A673 (cell line): ENCODE data around the gene C1QTNF5. TPM values are rescaled to one million over a fixed set of nuclear protein-coding genes. Genes with fewer than 3 reads are reported as not detected.
A peak's percentile ranks its signal among the peaks of the same experiment; 100 is the strongest.

Source experiments
- BruUV-seq: library from RNA; stranded (reverse); fragments of 400-500 nt; replicated peaks from 2 replicates; lab custom pipeline; 2021; lab: Mats Ljungman, UMichigan
- CTCF ChIA-PET: fragments of 300-600 bp; sonication (Branson Sonifier 250); formaldehyde crosslinking; loops from one replicate; lab custom pipeline; 2022; ENCODE audit warnings: antibody characterized with exemption; lab: Charles Lee
- POLR2A ChIA-PET: fragments of 300-600 bp; sonication (Branson Sonifier 250); formaldehyde crosslinking; loops from one replicate; lab custom pipeline; 2022; ENCODE audit warnings: antibody characterized with exemption; ENCODE audit not compliant: low non-redundant PET; lab: Charles Lee
- DNase-seq: peaks from one replicate; pipeline ENCODE4 v3.0.0-alpha.2; 2015; ENCODE audit warnings: low spot score
- H3K27ac ChIP-seq: fragments of 200-600 bp; sonication (generic); 2 replicates; pipeline ENCODE4 v1.5.1; 2016; ENCODE audit warnings: mixed run types, low read depth, mild to moderate bottlenecking, mixed read lengths, antibody characterized with exemption, low read length; ENCODE audit not compliant: poor library complexity, severe bottlenecking
- H3K27me3 ChIP-seq: fragments of 200-600 bp; sonication (generic); replicated peaks from 2 replicates; pipeline ENCODE4 v1.6.1; 2017; ENCODE audit warnings: mixed run types, low read depth, mild to moderate bottlenecking, mixed read lengths, antibody characterized with exemption, low read length; ENCODE audit not compliant: insufficient read depth, poor library complexity
- H3K36me3 ChIP-seq: fragments of 200-600 bp; sonication (generic); 2 replicates; pipeline ENCODE4 v1.6.1; 2016; ENCODE audit warnings: mixed run types, mild to moderate bottlenecking, mixed read lengths, antibody characterized with exemption, low read length; ENCODE audit not compliant: insufficient read depth, poor library complexity, severe bottlenecking
- H3K4me1 ChIP-seq: fragments of 200-600 bp; sonication (generic); 2 replicates; pipeline ENCODE4 v1.6.1; 2017; ENCODE audit warnings: mixed run types, mild to moderate bottlenecking, mixed read lengths, antibody characterized with exemption, low read length; ENCODE audit not compliant: insufficient read depth, poor library complexity, severe bottlenecking
- H3K4me3 ChIP-seq: fragments of 200-600 bp; sonication (generic); 2 replicates; pipeline ENCODE4 v1.5.1; 2016; ENCODE audit warnings: low read depth, mixed run types, mild to moderate bottlenecking, mixed read lengths, low read length; ENCODE audit not compliant: poor library complexity, severe bottlenecking
- H3K9me3 ChIP-seq: fragments of 200-600 bp; sonication (generic); 2 replicates; pipeline ENCODE4 v1.6.1; 2016; ENCODE audit warnings: mixed run types, low read depth, mild to moderate bottlenecking, mixed read lengths, antibody characterized with exemption, low read length; ENCODE audit not compliant: poor library complexity, severe bottlenecking
- EZH2 ChIP-seq: fragments of 200-600 bp; sonication (generic); IDR thresholded peaks from 2 replicates; pipeline ENCODE4 v1.6.1; 2017; ENCODE audit warnings: borderline replicate concordance, low read depth, mild to moderate bottlenecking, mixed read lengths, antibody characterized with exemption, low read length; ENCODE audit not compliant: poor library complexity, severe bottlenecking
- intact Hi-C: fragments of 100-400 bp; cut with micrococcal nuclease; formaldehyde crosslinking; loops from one replicate; pipeline ENCODE4 v1.10.0; 2022; ENCODE audit not compliant: unreplicated experiment
- total RNA-seq: library from RNA; stranded (reverse); gene quantifications from 2 replicates; pipeline ENCODE4 v1.2.3, GENCODE V29; 2021
- TF ChIP-seq, protein P1 (sequence below): fragments of 300-800, 200-600 bp; sonication (generic); conservative IDR thresholded peaks from 2 replicates; pipeline ENCODE4 v1.5.1; 2017; ENCODE audit warnings: low read depth, mild to moderate bottlenecking, antibody characterized with exemption, low read length, moderate library complexity, mixed read lengths

Gene C1QTNF5
- total RNA-seq, 1 experiment from 2014 or later, result not detected

- peak; percentile 98 for DNase-seq
These were observed 40.7 kb upstream of the C1QTNF5 start, which contains the start of gene USP2 for GRCh38 chr11:119381181-119381988. TSS of gene USP2 (minus strand) at chr11:119381690. CDS start at chr11:119373480, 8,210 bp downstream.

DNA sequence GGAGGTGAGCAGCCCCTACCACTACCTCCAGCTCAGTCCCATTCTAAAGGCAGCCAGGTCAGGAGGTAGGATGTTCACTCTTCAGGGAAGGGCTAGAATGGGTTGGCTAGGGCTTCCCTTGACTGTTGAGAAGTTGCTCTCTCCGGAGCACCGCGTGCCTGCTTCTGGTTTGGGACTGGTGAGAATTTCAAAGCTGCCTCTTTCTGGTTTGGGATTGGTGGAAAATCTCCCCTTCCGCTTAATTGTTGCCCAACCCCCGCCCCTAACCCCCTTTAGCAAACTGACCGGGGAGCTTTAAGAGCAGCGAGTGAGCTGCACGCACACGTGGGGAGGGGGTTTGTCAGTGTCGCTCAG, 40.1 kb upstream of the C1QTNF5 start:
- DNase-seq, result peak; percentile 55
- Histone ChIP-seq H3K4me3 (peak overlapping the region; percentile 53), H3K9me3 (no peaks in the 10 kb centered on the region), H3K4me1 (peaks cover 6% of the 10 kb centered on the region), H3K27me3 (no peaks in the 10 kb centered on the region), H3K27ac (peak overlapping the region; percentile 44), H3K36me3 (no peaks in the 10 kb centered on the region)
- TF ChIP-seq EZH2, result no peak
- TF ChIP-seq, protein P1, sequence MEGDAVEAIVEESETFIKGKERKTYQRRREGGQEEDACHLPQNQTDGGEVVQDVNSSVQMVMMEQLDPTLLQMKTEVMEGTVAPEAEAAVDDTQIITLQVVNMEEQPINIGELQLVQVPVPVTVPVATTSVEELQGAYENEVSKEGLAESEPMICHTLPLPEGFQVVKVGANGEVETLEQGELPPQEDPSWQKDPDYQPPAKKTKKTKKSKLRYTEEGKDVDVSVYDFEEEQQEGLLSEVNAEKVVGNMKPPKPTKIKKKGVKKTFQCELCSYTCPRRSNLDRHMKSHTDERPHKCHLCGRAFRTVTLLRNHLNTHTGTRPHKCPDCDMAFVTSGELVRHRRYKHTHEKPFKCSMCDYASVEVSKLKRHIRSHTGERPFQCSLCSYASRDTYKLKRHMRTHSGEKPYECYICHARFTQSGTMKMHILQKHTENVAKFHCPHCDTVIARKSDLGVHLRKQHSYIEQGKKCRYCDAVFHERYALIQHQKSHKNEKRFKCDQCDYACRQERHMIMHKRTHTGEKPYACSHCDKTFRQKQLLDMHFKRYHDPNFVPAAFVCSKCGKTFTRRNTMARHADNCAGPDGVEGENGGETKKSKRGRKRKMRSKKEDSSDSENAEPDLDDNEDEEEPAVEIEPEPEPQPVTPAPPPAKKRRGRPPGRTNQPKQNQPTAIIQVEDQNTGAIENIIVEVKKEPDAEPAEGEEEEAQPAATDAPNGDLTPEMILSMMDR, result no peak
- BruUV-seq, result no TSS peak
- intact Hi-C loops, result loop anchor here (2.0 to 5.0 kb wide), 2 partner anchors 44 to 94 kb away; no protein-coding TSS in a partner anchor
- CTCF ChIA-PET, result interaction anchor here (0.6 to 1.7 kb wide), 9 partner anchors 9 to 365 kb away, joined by 3 to 29 read pairs (median 4); partner anchors contain the start of genes C1QTNF5 and CBL
- POLR2A ChIA-PET, result no interaction called here

More at GRCh38 chr11:119381181-119381988, 40.7 kb upstream of the C1QTNF5 start, which contains the start of gene USP2:
- TF ChIP-seq, protein P1, result peak; percentile 100
- TF ChIP-seq EZH2, result no peak
- no TSS peak for BruUV-seq
- H3K36me3 ChIP-seq, result no peaks in the 10 kb centered on the region
- H3K27me3 ChIP-seq, result no peaks in the 10 kb centered on the region
- peaks cover 6% of the 10 kb centered on the region for H3K4me1 ChIP-seq
- intact Hi-C loops, result loop anchor here (2.0 to 5.0 kb wide), 2 partner anchors 44 to 93 kb away; no protein-coding TSS in a partner anchor
- peak within 1 kb of the TSS; percentile 44 for H3K27ac ChIP-seq
- peak within 1 kb of the TSS; percentile 53 for H3K4me3 ChIP-seq
- no peaks in the 10 kb centered on the region for H3K9me3 ChIP-seq
- CTCF ChIA-PET, result interaction anchor here (0.6 to 1.7 kb wide), 8 partner anchors 9 to 366 kb away, joined by 3 to 29 read pairs (median 4); partner anchors contain the start of gene C1QTNF5
- POLR2A ChIA-PET, result no interaction called here

DNA sequence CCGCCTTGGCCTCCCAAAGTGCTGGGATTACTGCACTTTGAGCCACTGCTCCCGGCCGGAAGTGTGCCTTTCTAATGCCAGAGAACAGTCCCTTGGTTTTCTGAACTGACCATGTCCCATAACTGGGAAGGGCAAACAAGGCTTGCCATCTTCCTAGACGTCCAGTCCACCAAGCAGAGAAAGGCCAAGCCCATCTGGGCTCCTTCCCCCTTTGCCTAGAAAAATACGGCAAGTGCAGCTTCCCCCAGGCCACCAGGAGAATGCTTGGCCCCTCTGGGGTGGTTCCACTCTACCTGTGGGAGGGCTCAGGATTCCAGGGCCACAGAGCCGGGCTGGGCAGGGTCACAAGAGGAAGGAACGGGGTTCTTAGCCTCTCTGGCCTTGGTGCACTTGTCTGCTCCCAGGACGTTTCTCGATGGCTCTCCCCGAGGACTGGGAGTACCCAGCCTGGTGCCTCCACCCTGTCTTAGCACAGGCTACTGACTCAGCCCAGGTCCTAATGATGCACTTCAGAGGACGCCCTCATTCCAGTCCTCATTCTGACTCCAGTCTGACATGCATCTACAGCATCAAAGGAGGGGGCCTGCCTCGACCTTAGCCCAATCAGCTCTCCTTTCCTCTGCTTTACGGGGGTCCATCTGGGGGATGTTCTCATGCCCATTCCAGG, 39.6 kb upstream of the C1QTNF5 start:
- ChIA-PET CTCF (interaction anchor here (1.0 to 1.8 kb wide), 5 partner anchors 24 to 174 kb away, joined by 3 to 17 read pairs (median 5); partner anchors contain the start of genes C1QTNF5 and CBL), POLR2A (no interaction called here)
- H3K27me3 ChIP-seq, result no peaks in the 10 kb centered on the region
- no TSS peak for BruUV-seq
- no peak overlapping the region for H3K27ac ChIP-seq
- peak overlapping the region; percentile 53 for H3K4me3 ChIP-seq
- H3K4me1 ChIP-seq, result peaks cover 6% of the 10 kb centered on the region
- H3K9me3 ChIP-seq, result no peaks in the 10 kb centered on the region
- TF ChIP-seq, protein P1, result no peak
- no peak for TF ChIP-seq EZH2
- no peak for DNase-seq
- no peaks in the 10 kb centered on the region for H3K36me3 ChIP-seq
- intact Hi-C loops, result loop anchor here (2.0 to 5.0 kb wide), 2 partner anchors 43 to 95 kb away; no protein-coding TSS in a partner anchor
